SK-MEL-5 (cell line): ENCODE measurements around the gene HDDC3. TPM values are rescaled to one million over a fixed set of nuclear protein-coding genes. Genes with fewer than 3 reads are reported as not detected.
A peak's percentile ranks its signal among the peaks of the same experiment; 100 is the strongest.
"Not testable (repeated sequence)": the region's sequence is repeated elsewhere in the genome, so short reads cannot be mapped to it uniquely, and the experiment has no call there.

Experiments used
- DNase-seq: peaks from one replicate; pipeline ENCODE4 v3.0.0-alpha.2; 2016; ENCODE audit warnings: low read depth, low spot score
- in situ Hi-C: cut with HindIII; loops from 2 replicates; pipeline ENCODE4 v1.10.0; 2016; ENCODE audit warnings: low sequenced_read_pairs, high pct_unique_total_duplicates, low pct_unique_long_range_greater_than_20kb
- total RNA-seq: library from RNA; depleted of rRNA; stranded (reverse); fragments of >200 nt; shearing (Covaris generic); gene quantifications from 2 replicates; pipeline ENCODE4 v1.2.3, GENCODE V29; 2014

HDDC3 gene
- total RNA-seq, 1 experiment from 2014 or later = 17.6 TPM

GRCh38 chr15:90915808-90916440 lies 16.4 kb downstream of the HDDC3 start:
- in situ Hi-C loops = no loop called here
- peak; percentile 22 for DNase-seq

GRCh38 chr15:90915216-90915807 lies 17.0 kb downstream of the HDDC3 start:
- DNase-seq = no peak
- in situ Hi-C loops = no loop called here

GRCh38 chr15:90914305-90915080 lies 17.9 kb downstream of the HDDC3 start:
- in situ Hi-C loops = no loop called here
- no peak for DNase-seq

- no peak for DNase-seq
- in situ Hi-C loops = no loop called here
Observed at GRCh38 chr15:90913398-90913944, 18.9 kb downstream of the HDDC3 start.

- in situ Hi-C loops = no loop called here
- DNase-seq = no peak
Observed at GRCh38 chr15:90912770-90913075, 19.6 kb downstream of the HDDC3 start.

GRCh38 chr15:90911906-90912769 lies 20.2 kb downstream of the HDDC3 start:
- DNase-seq = no peak
- in situ Hi-C loops = no loop called here

GRCh38 chr15:90911302-90911623 lies 21.1 kb downstream of the HDDC3 start:
- in situ Hi-C loops = no loop called here
- no peak for DNase-seq

- no peak for DNase-seq
- in situ Hi-C loops = no loop called here
Observed at GRCh38 chr15:90910441-90911301, 21.7 kb downstream of the HDDC3 start.

- no peak for DNase-seq
- in situ Hi-C loops = no loop called here
Observed at GRCh38 chr15:90909976-90910375, 22.4 kb downstream of the HDDC3 start.

- in situ Hi-C loops, DNase-seq: not testable (repeated sequence)
Observed at GRCh38 chr15:90909449-90909848, 22.9 kb downstream of the HDDC3 start.

GRCh38 chr15:90907838-90908507 lies 24.4 kb downstream of the HDDC3 start:
- DNase-seq = peak; percentile 56
- in situ Hi-C loops = no loop called here

GRCh38 chr15:90907051-90907660 lies 25.2 kb downstream of the HDDC3 start:
- DNase-seq = no peak
- in situ Hi-C loops = no loop called here

GRCh38 chr15:90906181-90906849 lies 26.0 kb downstream of the HDDC3 start:
- in situ Hi-C loops = no loop called here
- DNase-seq = no peak

GRCh38 chr15:90905306-90906180 lies 26.8 kb downstream of the HDDC3 start:
- DNase-seq = no peak

GRCh38 chr15:90904746-90905145 lies 27.6 kb downstream of the HDDC3 start:
- no peak for DNase-seq
- in situ Hi-C loops = no loop called here

More at GRCh38 chr15:90905306-90906180, 26.8 kb downstream of the HDDC3 start:
- in situ Hi-C loops = no loop called here
